Measurements from ENCODE around the gene COQ8B. TPM values are rescaled to one million over a fixed set of nuclear protein-coding genes. Genes with fewer than 3 reads are reported as not detected.
A peak's percentile ranks its signal among the peaks of the same experiment; 100 is the strongest.

Gene COQ8B
- total and polyA plus RNA-seq, 2 donors (not counting 1 experiment from before 2014, with no cell fraction given), result 58.9 to 62.6 TPM

- Mint-ChIP-seq H3K9me3 (ENCODE audit: insufficient read depth) (no peaks in the 10 kb centered on the region), H3K4me1 (peaks cover 9% of the 10 kb centered on the region), H3K4me3 (no peak overlapping the region), H3K27me3 (no peaks in the 10 kb centered on the region), H3K27ac (no peak overlapping the region)
- no peaks in the 10 kb centered on the region for H3K9me3 ChIP-seq (ENCODE audit: control extremely low read depth in 1 of 3, control insufficient read depth in 2 of 3, insufficient read depth in 1 of 3, low read length in 2 of 3)
- peaks cover 0 to 14% of the 10 kb centered on the region in 2 experiments for H3K36me3 ChIP-seq (replicated peaks in 1 of 2; ENCODE audit: control extremely low read depth in 1 of 2, control insufficient read depth in 1 of 2, extremely low read depth in 1 of 2, insufficient read depth in 2 of 2, low read length in 1 of 2)
- intact Hi-C loops (cut with micrococcal nuclease), result no loop called here
- no peak overlapping the region for H3K9ac ChIP-seq (ENCODE audit: low read length)
- no peak overlapping the region for H3K4me2 ChIP-seq (replicated peaks; ENCODE audit: low read depth, low read length, poor library complexity, severe bottlenecking)
- no peak overlapping the region for H3K4me3 ChIP-seq (ENCODE audit: control extremely low read depth in 1 of 5, extremely low read depth in 1 of 5, insufficient read depth in 1 of 5, low read depth in 2 of 5, low read length in 4 of 5)
- H3K4me1 ChIP-seq (ENCODE audit: control insufficient read depth in 2 of 2, insufficient read depth in 2 of 2, low read length in 2 of 2), result peaks cover 19 to 25% of the 10 kb centered on the region in 2 donors
- TF ChIP-seq EZH2 (IDR thresholded peaks at IDR 0.05; ENCODE audit: borderline replicate concordance, insufficient read depth, low read depth, low read length, poor library complexity, severe bottlenecking), result no peak
- no peak for TF ChIP-seq CTCF (IDR thresholded peaks at IDR 0.05)
- no peak overlapping the region for H3K27ac ChIP-seq (ENCODE audit: low read length in 2 of 2)
- ATAC-seq (ENCODE audit: low read depth), result no peak
- H2AFZ ChIP-seq (ENCODE audit: insufficient read depth, low read depth, low read length, poor library complexity, severe bottlenecking), result no peak overlapping the region
- DNase-seq, result no peak
- 93% methylated on average over 1 of the region's 4 CpGs for WGBS (ENCODE audit: insufficient coverage)
- CTCF ChIA-PET, result interaction anchor here (0.6 kb wide), 1 partner anchor 84 kb away, joined by 5 read pairs; the partner anchor contains the start of gene RAB4B
- no peaks in the 10 kb centered on the region for H3K79me2 ChIP-seq (ENCODE audit: control insufficient read depth, insufficient read depth, low read length)
- no peaks in the 10 kb centered on the region for H4K20me1 ChIP-seq (ENCODE audit: control insufficient read depth, insufficient read depth, low read length, poor library complexity, severe bottlenecking)
- H3K27me3 ChIP-seq (replicated peaks in 1 of 4; ENCODE audit: control extremely low read depth in 1 of 4, control insufficient read depth in 3 of 4, insufficient read depth in 4 of 4, low read length in 3 of 4), result no peaks in the 10 kb centered on the region
- POLR2A ChIA-PET, result no interaction called here
Observed at GRCh38 chr19:40693896-40694295, 22.8 kb downstream of the COQ8B start.

- no peak overlapping the region for H2AFZ ChIP-seq (ENCODE audit: insufficient read depth, low read depth, low read length, poor library complexity, severe bottlenecking)
- H3K9ac ChIP-seq (ENCODE audit: low read length), result no peak overlapping the region
- no peak overlapping the region for H3K27ac Mint-ChIP-seq
- no peak for TF ChIP-seq EZH2 (IDR thresholded peaks at IDR 0.05; ENCODE audit: borderline replicate concordance, insufficient read depth, low read depth, low read length, poor library complexity, severe bottlenecking)
- TF ChIP-seq CTCF (IDR thresholded peaks at IDR 0.05), result no peak
- no peaks in the 10 kb centered on the region for H3K9me3 Mint-ChIP-seq (ENCODE audit: insufficient read depth)
- peaks cover 9% of the 10 kb centered on the region for H3K4me1 Mint-ChIP-seq
- ChIA-PET POLR2A (no interaction called here), CTCF (interaction anchor here (0.6 to 0.7 kb wide), 2 partner anchors 30 to 85 kb away, joined by 3 to 5 read pairs; partner anchors contain the start of gene RAB4B)
- no peaks in the 10 kb centered on the region for H3K9me3 ChIP-seq (ENCODE audit: control extremely low read depth in 1 of 3, control insufficient read depth in 2 of 3, insufficient read depth in 1 of 3, low read length in 2 of 3)
- no peaks in the 10 kb centered on the region for H4K20me1 ChIP-seq (ENCODE audit: control insufficient read depth, insufficient read depth, low read length, poor library complexity, severe bottlenecking)
- H3K27ac ChIP-seq (ENCODE audit: low read length in 2 of 2), result no peak overlapping the region
- H3K36me3 ChIP-seq (replicated peaks in 1 of 2; ENCODE audit: control extremely low read depth in 1 of 2, control insufficient read depth in 1 of 2, extremely low read depth in 1 of 2, insufficient read depth in 2 of 2, low read length in 1 of 2), result peaks cover 0 to 14% of the 10 kb centered on the region in 2 experiments
- no peak overlapping the region for H3K4me3 ChIP-seq (ENCODE audit: control extremely low read depth in 1 of 5, extremely low read depth in 1 of 5, insufficient read depth in 1 of 5, low read depth in 2 of 5, low read length in 4 of 5)
- no peaks in the 10 kb centered on the region for H3K27me3 ChIP-seq (replicated peaks in 1 of 4; ENCODE audit: control extremely low read depth in 1 of 4, control insufficient read depth in 3 of 4, insufficient read depth in 4 of 4, low read length in 3 of 4)
- peak overlapping the region; percentile 16 for H3K4me3 Mint-ChIP-seq
- H3K4me2 ChIP-seq (replicated peaks; ENCODE audit: low read depth, low read length, poor library complexity, severe bottlenecking), result no peak overlapping the region
- ATAC-seq (ENCODE audit: low read depth) (no peak), DNase-seq (no peak)
- intact Hi-C loops (cut with micrococcal nuclease), result no loop called here
- no peaks in the 10 kb centered on the region for H3K27me3 Mint-ChIP-seq
- H3K4me1 ChIP-seq (ENCODE audit: control insufficient read depth in 2 of 2, insufficient read depth in 2 of 2, low read length in 2 of 2), result peaks cover 26 to 31% of the 10 kb centered on the region in 2 donors
- no peaks in the 10 kb centered on the region for H3K79me2 ChIP-seq (ENCODE audit: control insufficient read depth, insufficient read depth, low read length)
- WGBS (ENCODE audit: insufficient coverage), result 93% methylated on average over 5 of the region's 11 CpGs
Observed at GRCh38 chr19:40693150-40693788, 23.4 kb downstream of the COQ8B start.
